GM12878 (cell line): ENCODE measurements around the gene SLC9C1. TPM values are rescaled to one million over a fixed set of nuclear protein-coding genes. Genes with fewer than 3 reads are reported as not detected.

ENCODE experiments used
- ATAC-seq: fragments of 200-7000 bp; cut with Tn5 transposase; 3 replicates; pipeline ENCODE4 v1.9.1; 2020; ENCODE audit warnings: mild to moderate bottlenecking, moderate library complexity
- BruUV-seq: library from RNA; stranded (reverse); fragments of 400-500 nt; replicated peaks from 2 replicates; lab custom pipeline; 2021; lab: Mats Ljungman, UMichigan
- CTCF ChIA-PET: fragments of 300-600 bp; sonication (Branson Sonifier 250); formaldehyde crosslinking; extraction: SDS; loops from one replicate; lab custom pipeline; 2021; ENCODE audit warnings: inconsistent platforms; lab: Yijun Ruan, JAX
- POLR2A ChIA-PET: fragments of 350-600 bp; formaldehyde crosslinking; extraction: SDS; loops from one replicate; lab custom pipeline; 2021; ENCODE audit warnings: inconsistent platforms; lab: Charles Lee
- RAD21 ChIA-PET: fragments of 300-600 bp; sonication (Branson Sonifier 250); formaldehyde crosslinking; loops from one replicate; lab custom pipeline; 2023; ENCODE audit warnings: antibody characterized with exemption; ENCODE audit not compliant: unreplicated experiment; lab: Charles Lee
- SMC1A ChIA-PET: fragments of 300-600 bp; sonication (Branson Sonifier 250); formaldehyde crosslinking; loops from one replicate; lab custom pipeline; 2023; ENCODE audit not compliant: unreplicated experiment, uncharacterized antibody; lab: Charles Lee
- DNase-seq: peaks from one replicate; pipeline ENCODE4 v3.0.0-alpha.2; 2011; ENCODE audit warnings: low read depth, low spot score
- FAIRE-seq: peaks from 3 replicates; lab custom pipeline; 2011; peaks lifted over from hg19 to GRCh38; lab: Jason Lieb, UNC
- H2AFZ ChIP-seq: 2 replicates; pipeline ENCODE4 v1.6.0; 2011; ENCODE audit warnings: low read depth, low read length, control low read depth; ENCODE audit not compliant: control insufficient read depth
- H3K27ac ChIP-seq: 2 replicates; pipeline ENCODE4 v1.5.1; 2011; ENCODE audit warnings: control low read depth; ENCODE audit not compliant: control insufficient read depth, insufficient read depth
- H3K27me3 ChIP-seq, 2 experiments: replicated peaks in 1 of 2; 2 replicates each; pipeline versions ENCODE4 v1.6.0 to v1.6.1; 2011; ENCODE audit warnings: low read length in 1 of 2; ENCODE audit not compliant: control insufficient read depth in 2 of 2, insufficient read depth in 2 of 2
- H3K36me3 ChIP-seq, 2 experiments: 2 replicates each; pipeline ENCODE4 v1.5.1; 2011; ENCODE audit warnings: low read length in 1 of 2; ENCODE audit not compliant: control insufficient read depth in 2 of 2, insufficient read depth in 2 of 2
- H3K4me1 ChIP-seq: 2 replicates; pipeline ENCODE4 v1.6.1; 2011; ENCODE audit warnings: mild to moderate bottlenecking, low read length, moderate library complexity, mixed read lengths; ENCODE audit not compliant: control insufficient read depth, insufficient read depth
- H3K4me2 ChIP-seq: 2 replicates; pipeline ENCODE4 v1.6.0; 2011; ENCODE audit warnings: control low read depth; ENCODE audit not compliant: control insufficient read depth, insufficient read depth
- H3K4me3 ChIP-seq: fragments of 200-600 bp; sonication (generic); 2 replicates; pipeline ENCODE4 v1.5.1; 2016
- H3K79me2 ChIP-seq: 2 replicates; pipeline ENCODE4 v1.6.0; 2011; ENCODE audit warnings: low read length; ENCODE audit not compliant: control insufficient read depth, insufficient read depth
- H3K9ac ChIP-seq: 2 replicates; pipeline ENCODE4 v1.8.0; 2011; ENCODE audit warnings: low read length, control low read depth, mixed read lengths; ENCODE audit not compliant: control insufficient read depth, insufficient read depth
- H3K9me3 ChIP-seq: replicated peaks from 3 replicates; pipeline ENCODE4 v1.5.1; 2011; ENCODE audit warnings: mild to moderate bottlenecking, low read length; ENCODE audit not compliant: control insufficient read depth, insufficient read depth
- H4K20me1 ChIP-seq: 2 replicates; pipeline ENCODE4 v1.6.0; 2011; ENCODE audit not compliant: control insufficient read depth, insufficient read depth
- CHD1 ChIP-seq: IDR thresholded peaks from 2 replicates; pipeline ENCODE4 v1.6.1; 2012; ENCODE audit warnings: low read depth, low read length, improper control_type of control experiment
- GABPA ChIP-seq: IDR thresholded peaks from 2 replicates; pipeline ENCODE4 v1.6.1; 2014; ENCODE audit warnings: antibody characterized with exemption, low read depth, mild to moderate bottlenecking, inconsistent platforms
- HDAC6 ChIP-seq: fragments of 200-600 bp; sonication (generic); IDR thresholded peaks from one replicate; pipeline ENCODE4 v1.8.0; 2017; ENCODE audit warnings: antibody characterized with exemption; ENCODE audit not compliant: unreplicated experiment
- KAT2A ChIP-seq: conservative IDR thresholded peaks from 2 replicates; pipeline ENCODE4 v1.6.1; 2011; ENCODE audit warnings: low read depth, low read length; ENCODE audit not compliant: control insufficient read depth
- MYB ChIP-seq: fragments of 150-350 bp; IDR thresholded peaks from 2 replicates; pipeline ENCODE4 v1.6.1; 2014; ENCODE audit warnings: mild to moderate bottlenecking, low read depth, low read length, borderline replicate concordance
- TARDBP ChIP-seq: IDR thresholded peaks from 2 replicates; pipeline ENCODE4 v1.6.1; 2016; ENCODE audit warnings: borderline replicate concordance
- YBX1 ChIP-seq: fragments of 450-650 bp; IDR thresholded peaks from 2 replicates; pipeline ENCODE4 v1.6.1; 2016; ENCODE audit warnings: antibody characterized with exemption
- ZNF217 ChIP-seq: fragments of 450-650 bp; IDR thresholded peaks from 2 replicates; pipeline ENCODE4 v1.6.1; 2017; ENCODE audit warnings: antibody characterized with exemption, mild to moderate bottlenecking
- ZNF24 ChIP-seq: fragments of 450-650 bp; IDR thresholded peaks from 2 replicates; pipeline ENCODE4 v1.6.1; 2017; ENCODE audit warnings: antibody characterized with exemption, mild to moderate bottlenecking
- ZNF384 ChIP-seq: IDR thresholded peaks from 2 replicates; pipeline ENCODE4 v1.6.1; 2012; ENCODE audit warnings: low read depth, mild to moderate bottlenecking, low read length, improper control_type of control experiment, borderline replicate concordance
- WGBS: methylation state at CpG from one replicate; pipeline ENCODE4 v1.1.6; 2016; ENCODE audit warnings: low lambda C conversion rate; ENCODE audit not compliant: insufficient replicate concordance, insufficient coverage; ENCODE audit errors: missing lambda C conversion rate; 5-methylcytosine and 5-hydroxymethylcytosine counted together
- in situ Hi-C: fragments of 300-500 bp; cut with MboI; formaldehyde crosslinking; loops from 9 replicates; pipeline ENCODE4 v1.14.3; 2018; ENCODE audit warnings: mixed read lengths
- intact Hi-C: fragments of 100-400 bp; cut with micrococcal nuclease; formaldehyde crosslinking; loops from one replicate; pipeline ENCODE4 v1.14.2; 2022; ENCODE audit not compliant: unreplicated experiment
- polyA plus RNA-seq, 11 experiments: library from polyadenylated mRNA; depleted of rRNA in 4 of 11; unstranded in 6 of 11; stranded (reverse) in 5 of 11; fragments of >200 nt; fragmentation: Nextera tagmentation in 4 of 11; fragmentation: Illumina TruSeq in 1 of 11; extraction: Ambion mirVana in 4 of 11; extraction: Trizol in 1 of 11; gene quantifications; 1 replicate in 1 of 11; 2 replicates in 10 of 11; pipeline versions ENCODE4 v1.2.1 to v1.2.3, GENCODE V29; 2011 to 2016; ENCODE audit warnings: inconsistent platforms in 2 of 11, missing spikeins in 2 of 11, low read depth in 1 of 11
- total RNA-seq, 4 experiments: library from RNA; depleted of rRNA in 3 of 4; stranded (reverse); fragments of >200 nt in 3 of 4; fragmentation: Illumina TruSeq in 1 of 4; extraction: Trizol in 1 of 4; gene quantifications; 2 replicates each; pipeline versions ENCODE4 v1.2.1 to v1.2.3, GENCODE V29; 2013 to 2021
- TF ChIP-seq, protein P1 (sequence below): IDR thresholded peaks from 2 replicates; pipeline ENCODE4 v1.6.1; 2012; ENCODE audit warnings: mild to moderate bottlenecking, low read depth, low read length
- TF ChIP-seq, protein P2 (sequence below): fragments of 450-650 bp; IDR thresholded peaks from 2 replicates; pipeline ENCODE4 v1.6.1; 2018; ENCODE audit warnings: borderline replicate concordance, mild to moderate bottlenecking; ENCODE audit not compliant: partially characterized antibody

Gene SLC9C1
- total and polyA plus RNA-seq, 10 of the 15 experiments (the other 5 are each of a cell fraction or from before 2014, with no cell fraction given), result not detected

DNA sequence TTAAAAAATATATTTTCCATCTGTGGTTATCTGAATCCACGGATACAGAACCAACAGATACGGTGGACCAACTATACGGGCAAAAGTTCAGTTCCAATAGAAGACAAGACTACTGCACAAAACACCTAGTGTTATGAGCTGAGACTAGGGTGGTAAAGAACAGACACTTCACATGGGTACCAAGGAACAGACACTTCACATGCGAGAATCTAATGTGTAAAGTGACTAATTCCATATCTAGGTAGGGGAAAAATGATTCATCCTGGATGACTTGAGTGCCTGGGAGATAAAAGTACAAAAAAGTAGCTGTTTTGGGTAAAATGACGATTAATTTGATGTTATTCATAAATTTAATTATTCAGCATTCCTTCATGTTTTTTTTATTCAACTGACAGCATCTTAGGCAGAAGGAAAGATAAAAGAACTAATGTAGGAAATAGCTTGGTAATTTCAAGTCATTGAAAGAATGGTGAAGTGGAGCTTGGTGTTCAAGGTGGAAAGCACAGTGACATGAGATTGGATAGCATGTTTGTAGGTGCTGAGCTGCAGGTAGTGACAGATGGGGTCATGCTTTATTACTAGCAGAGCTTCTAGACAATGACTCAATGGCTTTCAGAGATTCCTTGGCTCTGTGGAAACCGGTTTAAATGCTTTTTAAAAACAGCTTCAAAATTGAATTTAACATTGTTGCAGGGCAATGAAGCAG, 44.2 kb upstream of the SLC9C1 start:
- H3K27ac ChIP-seq, result no peak overlapping the region

More for the DNA sequence above, 44.2 kb upstream of the SLC9C1 start:
- Histone ChIP-seq H3K9me3 (peaks cover under 1% of the 10 kb centered on the region; the same call in 1 of the 3 replicates), H3K4me1 (no peaks in the 10 kb centered on the region; the same call in 1 of the 2 replicates), H2AFZ (no peak overlapping the region), H3K27me3 (no peaks in the 10 kb centered on the region), H3K4me2 (peak overlapping the region; percentile 59), H3K4me3 (peak overlapping the region; percentile 23; the same call in 1 of the 2 replicates), H4K20me1 (no peaks in the 10 kb centered on the region), H3K36me3 (peaks cover 0 to 7% of the 10 kb centered on the region in 2 experiments; a peak in 1 of 4 replicates), H3K79me2 (peaks cover 77% of the 10 kb centered on the region), H3K9ac (no peak overlapping the region)
- POLR2A ChIA-PET, result interaction anchor here (0.7 to 1.7 kb wide), 8 partner anchors 19 to 209 kb away, joined by 3 to 4 read pairs (median 4); no protein-coding TSS in a partner anchor
- in situ Hi-C loops, result no loop called here
- DNase-seq (no peak), ATAC-seq (peak; percentile 14), FAIRE-seq (no peak)
- WGBS, result 68% methylated on average over 6 of the region's 6 CpGs
- RAD21 ChIA-PET, result interaction anchor here (0.7 to 2.1 kb wide), 11 partner anchors 9 to 162 kb away, joined by 3 to 9 read pairs (median 5); partner anchors contain the start of gene SLC9C1
- no peak for TF ChIP-seq ZNF24
- no peak for TF ChIP-seq ZNF384
- TF ChIP-seq, protein P1, sequence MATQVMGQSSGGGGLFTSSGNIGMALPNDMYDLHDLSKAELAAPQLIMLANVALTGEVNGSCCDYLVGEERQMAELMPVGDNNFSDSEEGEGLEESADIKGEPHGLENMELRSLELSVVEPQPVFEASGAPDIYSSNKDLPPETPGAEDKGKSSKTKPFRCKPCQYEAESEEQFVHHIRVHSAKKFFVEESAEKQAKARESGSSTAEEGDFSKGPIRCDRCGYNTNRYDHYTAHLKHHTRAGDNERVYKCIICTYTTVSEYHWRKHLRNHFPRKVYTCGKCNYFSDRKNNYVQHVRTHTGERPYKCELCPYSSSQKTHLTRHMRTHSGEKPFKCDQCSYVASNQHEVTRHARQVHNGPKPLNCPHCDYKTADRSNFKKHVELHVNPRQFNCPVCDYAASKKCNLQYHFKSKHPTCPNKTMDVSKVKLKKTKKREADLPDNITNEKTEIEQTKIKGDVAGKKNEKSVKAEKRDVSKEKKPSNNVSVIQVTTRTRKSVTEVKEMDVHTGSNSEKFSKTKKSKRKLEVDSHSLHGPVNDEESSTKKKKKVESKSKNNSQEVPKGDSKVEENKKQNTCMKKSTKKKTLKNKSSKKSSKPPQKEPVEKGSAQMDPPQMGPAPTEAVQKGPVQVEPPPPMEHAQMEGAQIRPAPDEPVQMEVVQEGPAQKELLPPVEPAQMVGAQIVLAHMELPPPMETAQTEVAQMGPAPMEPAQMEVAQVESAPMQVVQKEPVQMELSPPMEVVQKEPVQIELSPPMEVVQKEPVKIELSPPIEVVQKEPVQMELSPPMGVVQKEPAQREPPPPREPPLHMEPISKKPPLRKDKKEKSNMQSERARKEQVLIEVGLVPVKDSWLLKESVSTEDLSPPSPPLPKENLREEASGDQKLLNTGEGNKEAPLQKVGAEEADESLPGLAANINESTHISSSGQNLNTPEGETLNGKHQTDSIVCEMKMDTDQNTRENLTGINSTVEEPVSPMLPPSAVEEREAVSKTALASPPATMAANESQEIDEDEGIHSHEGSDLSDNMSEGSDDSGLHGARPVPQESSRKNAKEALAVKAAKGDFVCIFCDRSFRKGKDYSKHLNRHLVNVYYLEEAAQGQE, result no peak
- TF ChIP-seq, protein P2, sequence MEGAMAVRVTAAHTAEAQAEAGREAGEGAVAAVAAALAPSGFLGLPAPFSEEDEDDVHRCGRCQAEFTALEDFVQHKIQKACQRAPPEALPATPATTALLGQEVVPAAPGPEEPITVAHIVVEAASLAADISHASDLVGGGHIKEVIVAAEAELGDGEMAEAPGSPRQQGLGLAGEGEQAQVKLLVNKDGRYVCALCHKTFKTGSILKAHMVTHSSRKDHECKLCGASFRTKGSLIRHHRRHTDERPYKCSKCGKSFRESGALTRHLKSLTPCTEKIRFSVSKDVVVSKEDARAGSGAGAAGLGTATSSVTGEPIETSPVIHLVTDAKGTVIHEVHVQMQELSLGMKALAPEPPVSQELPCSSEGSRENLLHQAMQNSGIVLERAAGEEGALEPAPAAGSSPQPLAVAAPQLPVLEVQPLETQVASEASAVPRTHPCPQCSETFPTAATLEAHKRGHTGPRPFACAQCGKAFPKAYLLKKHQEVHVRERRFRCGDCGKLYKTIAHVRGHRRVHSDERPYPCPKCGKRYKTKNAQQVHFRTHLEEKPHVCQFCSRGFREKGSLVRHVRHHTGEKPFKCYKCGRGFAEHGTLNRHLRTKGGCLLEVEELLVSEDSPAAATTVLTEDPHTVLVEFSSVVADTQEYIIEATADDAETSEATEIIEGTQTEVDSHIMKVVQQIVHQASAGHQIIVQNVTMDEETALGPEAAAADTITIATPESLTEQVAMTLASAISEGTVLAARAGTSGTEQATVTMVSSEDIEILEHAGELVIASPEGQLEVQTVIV, result no peak
- TF ChIP-seq MYB, result no peak
- no peak for TF ChIP-seq TARDBP
- no peak for TF ChIP-seq GABPA
- no peak for TF ChIP-seq YBX1
- no peak for TF ChIP-seq HDAC6
- TF ChIP-seq KAT2A, result no peak
- no peak for TF ChIP-seq CHD1
- TF ChIP-seq ZNF217, result no peak
- BruUV-seq, result no TSS peak
- intact Hi-C loops, result no loop called here
- SMC1A ChIA-PET, result interaction anchor here (0.6 to 7.6 kb wide), 29 partner anchors 8 to 227 kb away, joined by 3 to 99 read pairs (median 4); partner anchors contain the start of gene SLC9C1
- CTCF ChIA-PET, result interaction anchor here (0.8 to 2.2 kb wide), 10 partner anchors 10 to 224 kb away, joined by 3 to 10 read pairs (median 4); partner anchors contain the start of gene SLC9C1
